Measurements from ENCODE around the gene TUBB2A.
"Not testable (repeated sequence)": the region's sequence is repeated elsewhere in the genome, so short reads cannot be mapped to it uniquely, and the experiment has no call there.

TUBB2A gene

DNA sequence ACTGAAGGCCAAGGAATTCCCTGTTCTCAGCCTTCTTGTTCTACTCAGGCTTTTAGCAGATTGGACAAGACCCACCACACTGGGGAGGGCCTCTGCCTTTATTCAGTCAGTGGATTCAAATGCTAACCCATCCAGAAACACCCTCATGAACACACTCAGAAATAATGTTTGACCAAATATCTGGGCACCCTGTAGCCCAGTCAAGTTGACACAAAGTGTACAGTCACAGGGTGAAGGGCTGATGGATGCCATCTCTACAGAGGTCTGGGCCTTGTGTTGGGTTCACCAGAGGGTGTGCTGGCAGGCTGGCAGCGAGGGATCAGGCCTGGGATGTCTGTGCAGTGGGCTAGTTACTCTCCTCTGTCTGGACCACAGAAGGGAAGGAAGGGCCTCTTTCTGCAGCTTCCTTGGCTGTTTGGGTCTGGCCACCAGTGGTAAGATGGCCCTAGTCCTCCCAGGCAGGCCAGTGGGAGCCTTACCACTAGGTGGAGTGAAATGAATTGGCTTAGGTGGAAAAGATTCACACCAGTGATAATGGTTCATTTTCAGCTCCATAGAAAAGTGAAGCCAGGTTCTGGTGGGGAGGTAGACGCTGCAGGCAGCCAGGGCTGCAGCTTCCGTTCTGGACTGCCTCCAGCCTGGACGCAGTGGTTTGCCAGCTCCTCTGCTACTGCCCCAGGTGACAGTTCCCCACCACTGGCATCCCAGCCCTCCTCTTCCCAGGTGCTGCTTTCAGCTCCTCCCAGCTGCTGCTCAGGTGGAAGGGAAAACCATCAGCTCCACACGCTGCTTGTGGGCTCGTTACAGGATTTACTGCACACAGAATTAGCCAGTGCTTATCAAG, 9.2 kb downstream of the TUBB2A start:
- DNase-seq: no peak

GRCh38 chr6:3144571-3144970, 12.8 kb downstream of the TUBB2A start:
- no peak for DNase-seq

DNA sequence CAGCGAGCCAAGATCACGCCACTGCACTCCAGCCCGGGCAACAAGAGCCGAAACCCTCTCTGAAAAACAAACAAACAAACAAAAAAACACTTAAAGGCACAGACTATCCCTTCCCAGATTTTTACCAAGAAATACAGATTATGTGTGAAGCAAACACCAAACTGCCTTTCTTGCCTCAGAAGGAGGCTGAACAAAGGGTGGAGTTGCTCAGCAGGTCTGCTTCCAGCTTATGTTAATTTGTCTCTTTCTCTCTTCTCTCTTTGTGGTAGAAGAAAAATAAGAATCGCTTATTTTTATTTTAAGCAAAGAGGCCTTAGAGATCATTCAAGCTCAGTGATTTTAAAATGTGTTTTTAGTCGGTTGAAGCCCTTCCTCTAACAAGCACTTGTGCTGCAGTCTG, 14.2 kb downstream of the TUBB2A start:
- DNase-seq: no peak

- DNase-seq: no peak
These were observed 14.8 kb downstream of the TUBB2A start for GRCh38 chr6:3142536-3142935.

- peak in 1 of 2 experiments; percentile 38 for DNase-seq
These were observed 17.1 kb downstream of the TUBB2A start for GRCh38 chr6:3140201-3140600.

- DNase-seq: peak; percentile 52 to 60
These were observed 18.0 kb downstream of the TUBB2A start for GRCh38 chr6:3139090-3139903.

DNA sequence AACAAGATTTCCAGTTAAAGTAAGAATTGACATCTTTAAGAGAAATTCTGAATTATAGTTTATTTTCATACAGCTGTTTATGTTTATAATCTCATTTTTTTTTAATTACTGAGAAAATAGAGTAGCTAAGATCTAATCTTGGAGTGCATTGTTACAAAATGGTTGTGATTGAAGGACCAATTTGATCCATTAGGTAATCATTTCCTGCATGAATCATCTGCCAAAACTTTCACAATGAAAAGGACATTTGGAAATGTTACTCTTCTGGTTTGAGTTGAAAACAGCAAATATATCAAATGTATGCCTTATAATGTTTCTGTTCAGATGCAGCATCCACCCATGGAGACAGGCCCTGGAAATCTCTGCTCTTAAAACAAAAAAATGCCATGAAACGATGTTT, 19.0 kb downstream of the TUBB2A start:
- DNase-seq: no peak

DNA sequence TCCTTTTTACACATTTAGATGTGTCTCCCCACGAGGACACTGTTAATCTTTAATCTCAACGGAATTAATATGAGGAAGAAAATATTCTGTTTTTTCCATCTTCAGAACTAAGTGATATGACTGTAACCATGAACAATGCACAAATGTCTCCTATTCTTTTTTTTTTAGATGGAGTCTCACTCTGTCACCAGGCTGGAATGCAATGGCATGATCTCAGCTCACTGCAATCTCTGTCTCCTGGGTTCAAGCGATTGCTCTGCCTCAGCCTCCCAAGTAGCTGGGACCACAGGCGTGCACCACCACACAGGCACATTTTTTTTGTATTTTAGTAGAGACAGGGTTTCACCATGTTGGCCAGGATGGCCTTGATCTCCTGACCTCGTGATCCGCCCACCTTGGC, 19.5 kb downstream of the TUBB2A start:
- DNase-seq: not testable (repeated sequence)

- DNase-seq: peak in 1 of 2 experiments; percentile 31
These were observed 20.1 kb downstream of the TUBB2A start for GRCh38 chr6:3137057-3137777.

GRCh38 chr6:3136292-3137011, 20.9 kb downstream of the TUBB2A start:
- DNase-seq: no peak

- DNase-seq: no peak
These were observed 21.6 kb downstream of the TUBB2A start for GRCh38 chr6:3135668-3136291.

GRCh38 chr6:3133515-3133914, 23.8 kb downstream of the TUBB2A start:
- no peak for DNase-seq

GRCh38 chr6:3131695-3132094, 25.6 kb downstream of the TUBB2A start:
- no peak for DNase-seq

- DNase-seq: no peak
These were observed 28.8 kb downstream of the TUBB2A start for GRCh38 chr6:3128356-3129108.

DNA sequence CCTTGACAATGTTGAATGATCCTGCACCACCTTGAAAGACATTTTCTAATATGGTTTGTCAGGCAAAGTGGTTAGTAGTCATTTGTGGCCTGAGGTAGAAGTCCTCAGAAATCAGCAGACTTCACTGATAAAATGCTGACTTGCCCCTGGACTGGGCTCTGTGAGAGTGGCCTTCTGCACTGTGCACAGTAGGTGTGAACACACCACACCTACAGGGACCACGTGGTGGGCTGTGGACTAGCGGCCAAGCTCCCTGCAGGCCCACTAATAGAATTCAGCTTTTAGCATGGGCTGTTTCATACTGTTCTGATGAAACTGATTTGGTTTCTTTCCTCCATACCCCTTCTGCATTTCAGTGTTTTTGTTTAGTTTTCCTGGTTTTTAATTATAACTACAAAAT, 31.5 kb downstream of the TUBB2A start:
- DNase-seq: no peak

GRCh38 chr6:3124667-3125066, 32.7 kb downstream of the TUBB2A start:
- DNase-seq: peak; percentile 47 to 59

- no peak for DNase-seq
These were observed 34.5 kb downstream of the TUBB2A start for GRCh38 chr6:3122823-3123182.

- DNase-seq: no peak
These were observed 36.6 kb downstream of the TUBB2A start for GRCh38 chr6:3120765-3121089.

DNA sequence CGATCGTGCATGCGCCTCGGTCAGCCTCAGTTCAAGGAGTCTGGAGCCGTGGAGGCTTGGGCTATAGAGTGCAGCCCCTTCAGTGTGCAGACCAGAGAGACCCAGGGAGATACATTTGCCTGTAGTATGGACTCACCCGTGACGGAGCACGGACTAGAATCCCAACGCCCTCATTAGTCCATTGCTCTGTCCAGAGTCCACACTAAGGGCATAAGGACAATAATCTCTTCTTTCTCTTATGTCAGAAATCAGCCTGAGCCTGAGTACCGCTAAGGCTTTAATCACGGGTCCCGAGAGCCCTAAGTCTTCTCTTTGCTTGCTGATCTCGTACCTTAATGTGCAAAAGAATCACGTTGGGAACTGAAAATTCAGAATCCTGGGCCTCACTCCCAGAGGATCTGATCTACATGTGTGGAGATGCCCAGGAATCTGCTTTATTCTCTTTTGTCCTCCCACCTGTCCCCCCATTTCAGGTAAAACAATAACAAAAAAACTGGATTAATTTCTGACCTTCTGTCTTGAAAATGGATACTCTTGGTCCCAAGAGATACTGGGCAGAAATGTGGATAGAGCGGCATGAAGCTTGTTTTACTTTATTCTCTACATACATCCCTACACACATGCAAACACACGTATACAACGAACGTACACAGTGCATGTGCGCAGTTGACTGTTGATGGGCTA, 38.2 kb downstream of the TUBB2A start:
- peak in 1 of 2 experiments; percentile 49 for DNase-seq

- peak; percentile 91 to 92 for DNase-seq
These were observed 38.8 kb downstream of the TUBB2A start, which contains the start of gene BPHL for GRCh38 chr6:3118353-3119039. BPHL (plus strand) TSS chr6:3118711; CDS start chr6:3118741, 30 bp downstream.
